ENCODE measurements around the gene SEMA3F. TPM values are rescaled to one million over a fixed set of nuclear protein-coding genes. Genes with fewer than 3 reads are reported as not detected.

Gene SEMA3F
- total RNA-seq, 6 experiments from 2014 or later: 20.5 to 35.6 (median 22.8) TPM

- peak within 1 kb of the TSS; percentile 96 for H3K4me3 Mint-ChIP-seq
- peaks cover 40% of the 10 kb centered on the region for H3K4me1 Mint-ChIP-seq (ENCODE audit: low read depth)
Measured at GRCh38 chr3:50235716-50236483, 80.8 kb downstream of the SEMA3F start, which contains the start of gene GNAI2. Gene GNAI2 (plus strand): TSS chr3:50236204. CDS start chr3:50236336, 132 bp downstream.

GRCh38 chr3:50236484-50237132, 81.5 kb downstream of the SEMA3F start:
- peak overlapping the region; percentile 96 for H3K4me3 Mint-ChIP-seq
- peak overlapping the region; percentile 92 for H3K27ac Mint-ChIP-seq
- H3K9me3 Mint-ChIP-seq: no peaks in the 10 kb centered on the region
- no peak for DNase-seq
- H3K36me3 Mint-ChIP-seq (ENCODE audit: low read depth): peaks cover 12% of the 10 kb centered on the region
- H3K4me1 Mint-ChIP-seq (ENCODE audit: low read depth): peaks cover 43% of the 10 kb centered on the region
- no peak for TF ChIP-seq CTCF (IDR thresholded peaks at IDR 0.05)
- H3K27me3 Mint-ChIP-seq (ENCODE audit: insufficient read depth): peaks cover 3% of the 10 kb centered on the region

More at GRCh38 chr3:50235716-50236483, 80.8 kb downstream of the SEMA3F start, which contains the start of gene GNAI2:
- TF ChIP-seq CTCF (IDR thresholded peaks at IDR 0.05): no peak; the same call in 1 of the 2 replicates
- H3K27ac Mint-ChIP-seq: peak within 1 kb of the TSS; percentile 92
- H3K27me3 Mint-ChIP-seq (ENCODE audit: insufficient read depth): peaks cover 3% of the 10 kb centered on the region
- DNase-seq: peak; percentile 98
- no peaks in the 10 kb centered on the region for H3K9me3 Mint-ChIP-seq
- H3K36me3 Mint-ChIP-seq (ENCODE audit: low read depth): peaks cover 12% of the 10 kb centered on the region

- peaks cover 3% of the 10 kb centered on the region for H3K27me3 Mint-ChIP-seq (ENCODE audit: insufficient read depth)
- no peak for DNase-seq
- peak overlapping the region; percentile 96 for H3K4me3 Mint-ChIP-seq
- TF ChIP-seq CTCF (IDR thresholded peaks at IDR 0.05): no peak
- H3K9me3 Mint-ChIP-seq: no peaks in the 10 kb centered on the region
- peaks cover 12% of the 10 kb centered on the region for H3K36me3 Mint-ChIP-seq (ENCODE audit: low read depth)
- H3K27ac Mint-ChIP-seq: peak overlapping the region; percentile 92
- peaks cover 48% of the 10 kb centered on the region for H3K4me1 Mint-ChIP-seq (ENCODE audit: low read depth)
Measured at GRCh38 chr3:50237133-50237651, 82.1 kb downstream of the SEMA3F start.

- H3K9me3 Mint-ChIP-seq: no peaks in the 10 kb centered on the region
- H3K27ac Mint-ChIP-seq: peak overlapping the region; percentile 92
- peaks cover 2% of the 10 kb centered on the region for H3K27me3 Mint-ChIP-seq (ENCODE audit: insufficient read depth)
- H3K4me1 Mint-ChIP-seq (ENCODE audit: low read depth): peaks cover 55% of the 10 kb centered on the region
- H3K4me3 Mint-ChIP-seq: peak overlapping the region; percentile 96
- no peak for TF ChIP-seq CTCF (IDR thresholded peaks at IDR 0.05)
- peak; percentile 83 for DNase-seq
- peaks cover 12% of the 10 kb centered on the region for H3K36me3 Mint-ChIP-seq (ENCODE audit: low read depth)
Measured at GRCh38 chr3:50237754-50238548, 82.8 kb downstream of the SEMA3F start.

- H3K4me1 Mint-ChIP-seq (ENCODE audit: low read depth): peaks cover 53% of the 10 kb centered on the region
- no peak for DNase-seq
- peak overlapping the region; percentile 92 for H3K27ac Mint-ChIP-seq
- no peaks in the 10 kb centered on the region for H3K9me3 Mint-ChIP-seq
- TF ChIP-seq CTCF (IDR thresholded peaks at IDR 0.05): peak; percentile 51
- peaks cover 12% of the 10 kb centered on the region for H3K36me3 Mint-ChIP-seq (ENCODE audit: low read depth)
- H3K4me3 Mint-ChIP-seq: peak overlapping the region; percentile 96
- H3K27me3 Mint-ChIP-seq (ENCODE audit: insufficient read depth): peaks cover 2% of the 10 kb centered on the region
Measured at GRCh38 chr3:50238549-50239026, 83.5 kb downstream of the SEMA3F start.

All from HFFc6 (cell line).